Measurements from ENCODE around the gene KRTAP2-3.
"Not testable (repeated sequence)": the region's sequence is repeated elsewhere in the genome, so short reads cannot be mapped to it uniquely, and the experiment has no call there.

The KRTAP2-3 gene, protein sequence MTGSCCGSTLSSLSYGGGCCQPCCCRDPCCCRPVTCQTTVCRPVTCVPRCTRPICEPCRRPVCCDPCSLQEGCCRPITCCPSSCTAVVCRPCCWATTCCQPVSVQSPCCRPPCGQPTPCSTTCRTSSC

DNA sequence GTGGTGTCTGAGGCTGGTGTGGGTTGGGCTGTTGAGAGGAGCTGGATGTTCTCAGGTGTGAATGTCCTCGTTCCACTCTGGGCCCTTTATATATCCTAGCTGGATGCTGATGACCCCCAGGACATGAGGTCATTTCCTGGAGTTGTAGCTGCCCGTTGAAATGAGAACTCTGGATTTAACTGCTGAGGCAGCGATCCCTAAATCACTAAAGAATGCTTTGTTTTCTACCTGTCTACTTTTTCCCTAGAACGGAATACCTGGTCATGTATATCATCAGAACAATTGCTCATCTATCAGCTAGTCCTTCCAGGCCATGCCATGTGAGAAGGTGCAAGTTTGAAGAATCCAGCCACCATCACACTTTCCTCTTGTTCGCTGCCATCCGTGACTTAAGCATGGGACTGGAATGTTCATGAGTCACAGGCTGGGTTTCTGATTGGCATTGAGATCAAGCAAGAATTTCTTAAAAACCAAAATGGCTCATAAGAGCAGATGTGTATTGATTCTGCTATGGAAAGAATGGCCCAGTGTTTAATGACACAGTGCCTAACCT lies at the start of gene KRTAP2-3:
TSS of gene KRTAP2-3 (minus strand) at position 63 of the 553 bp plus-strand sequence. CDS start 64 bp downstream, outside the sequence.
- DNase-seq: no peak

DNA sequence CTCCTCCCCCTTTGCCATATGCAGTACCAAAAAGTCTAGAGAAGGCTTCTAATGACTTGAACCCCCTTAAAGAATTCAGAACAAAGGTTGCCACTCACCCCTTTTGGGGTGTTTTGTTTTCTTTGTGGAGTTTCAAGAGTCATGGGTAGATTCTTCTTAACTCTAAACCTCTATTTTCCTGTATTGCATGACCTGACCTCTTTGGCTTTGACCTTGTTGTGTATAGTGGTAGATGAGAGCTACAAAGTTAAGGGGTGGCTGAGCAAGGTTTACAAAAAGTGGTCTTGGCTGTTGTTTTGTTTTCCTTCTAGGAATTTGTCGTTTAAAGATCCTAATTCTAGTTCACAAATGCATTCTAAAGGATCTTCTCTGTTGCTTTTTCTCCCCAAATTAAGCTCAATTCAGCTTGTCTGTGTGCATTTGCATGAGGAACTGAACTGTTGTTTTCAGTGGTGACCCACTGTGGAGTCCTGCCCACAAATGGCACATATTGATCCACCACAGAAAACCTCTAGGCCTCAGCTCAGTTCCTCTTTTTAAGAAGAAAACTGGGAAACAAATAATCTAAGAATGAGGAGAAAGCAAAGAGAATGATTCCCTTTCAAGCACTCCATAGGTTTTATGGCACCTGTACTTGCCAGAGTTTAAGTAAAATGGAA lies 48.9 kb upstream of the KRTAP2-3 start:
- not testable (repeated sequence) for DNase-seq

DNA sequence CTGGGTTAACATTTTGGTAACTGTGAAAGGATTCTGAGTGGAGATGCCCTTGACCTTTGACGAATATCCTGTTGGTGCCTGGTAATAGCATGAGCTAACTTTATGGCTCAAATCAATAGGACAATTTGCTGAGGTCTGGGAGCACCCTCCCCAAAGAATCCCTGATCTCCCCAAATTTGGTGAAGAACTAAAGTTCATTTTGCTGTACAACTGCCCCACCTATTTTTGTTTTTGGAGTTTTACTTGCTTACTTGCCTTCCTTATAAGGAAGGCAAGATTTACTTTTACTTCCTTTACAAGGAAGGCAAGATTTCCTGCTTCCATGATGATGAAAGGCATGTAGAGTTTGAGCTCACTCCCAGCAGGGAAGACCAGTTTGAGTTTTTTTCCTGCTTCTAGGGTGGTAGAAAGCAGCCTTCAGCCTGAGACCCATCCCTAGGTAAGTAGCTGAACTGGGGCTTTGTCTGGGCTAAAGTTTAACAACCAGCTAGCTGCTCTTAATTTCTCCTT lies 48.1 kb upstream of the KRTAP2-3 start:
- no peak for DNase-seq

DNA sequence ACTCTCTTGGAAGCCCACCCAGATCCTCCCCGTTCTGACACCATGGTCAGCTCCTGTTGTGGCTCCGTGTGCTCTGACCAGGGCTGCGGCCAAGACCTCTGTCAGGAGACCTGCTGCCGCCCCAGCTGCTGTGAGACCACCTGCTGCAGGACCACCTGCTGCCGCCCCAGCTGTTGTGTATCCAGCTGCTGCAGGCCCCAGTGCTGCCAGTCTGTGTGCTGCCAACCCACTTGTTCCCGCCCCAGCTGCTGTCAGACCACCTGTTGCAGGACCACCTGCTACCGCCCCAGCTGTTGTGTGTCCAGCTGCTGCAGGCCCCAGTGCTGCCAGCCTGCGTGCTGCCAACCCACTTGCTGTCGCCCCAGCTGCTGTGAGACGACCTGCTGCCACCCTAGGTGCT lies 45.4 kb upstream of the KRTAP2-3 start, which contains the start of gene KRTAP4-9:
TSS of gene KRTAP4-9 (plus strand) at position 43 of the 400 bp plus-strand sequence. CDS start at position 43, 0 bp downstream.
- DNase-seq: not testable (repeated sequence)

DNA sequence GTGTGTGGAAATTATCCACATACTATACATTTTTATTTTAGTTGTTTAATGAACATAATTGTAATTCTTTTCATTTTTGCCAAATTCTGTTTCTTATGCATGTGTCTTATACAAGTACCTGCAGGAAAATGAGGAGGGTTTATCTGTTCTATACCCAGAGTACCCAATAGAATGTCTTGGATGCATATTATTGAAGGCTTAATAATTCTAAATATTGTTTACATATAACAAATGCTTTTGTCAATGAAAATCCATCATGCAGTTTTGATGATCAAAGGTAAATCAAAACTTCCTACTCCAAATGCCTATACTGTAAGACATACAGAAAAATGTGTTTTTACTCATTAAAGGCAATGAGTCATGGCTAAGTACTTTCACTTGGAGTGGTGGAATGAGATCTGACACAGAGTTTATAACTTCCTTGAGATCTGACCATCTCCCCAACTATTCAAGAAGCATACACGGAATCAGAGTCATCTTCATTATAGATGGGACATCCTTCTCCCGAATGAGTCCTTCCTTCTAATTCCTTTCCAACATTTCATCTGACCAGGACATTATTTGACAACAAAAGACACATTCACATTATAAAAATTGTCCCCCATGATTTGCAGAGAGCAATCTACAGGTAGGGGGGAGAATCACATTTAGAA lies 44.6 kb upstream of the KRTAP2-3 start:
- DNase-seq: not testable (repeated sequence)

DNA sequence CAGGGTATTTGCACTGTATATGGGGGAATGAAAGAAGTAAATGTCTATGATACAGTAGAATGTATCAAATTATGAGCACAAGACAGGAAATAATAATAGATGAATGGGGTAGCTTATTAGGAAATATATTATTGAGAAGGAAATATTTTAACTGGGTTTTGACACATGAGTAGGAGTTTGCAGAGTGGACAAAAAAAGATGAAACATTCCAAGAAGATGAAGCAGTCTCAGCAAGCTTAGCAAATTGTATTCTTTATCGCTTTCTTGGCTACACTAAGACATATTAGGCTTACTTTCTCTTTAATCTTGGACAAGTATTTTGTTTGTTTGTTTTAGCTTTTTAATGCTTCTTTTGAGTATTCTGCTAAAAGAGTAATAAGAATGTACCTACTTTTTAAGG lies 44.0 kb upstream of the KRTAP2-3 start:
- DNase-seq: no peak

DNA sequence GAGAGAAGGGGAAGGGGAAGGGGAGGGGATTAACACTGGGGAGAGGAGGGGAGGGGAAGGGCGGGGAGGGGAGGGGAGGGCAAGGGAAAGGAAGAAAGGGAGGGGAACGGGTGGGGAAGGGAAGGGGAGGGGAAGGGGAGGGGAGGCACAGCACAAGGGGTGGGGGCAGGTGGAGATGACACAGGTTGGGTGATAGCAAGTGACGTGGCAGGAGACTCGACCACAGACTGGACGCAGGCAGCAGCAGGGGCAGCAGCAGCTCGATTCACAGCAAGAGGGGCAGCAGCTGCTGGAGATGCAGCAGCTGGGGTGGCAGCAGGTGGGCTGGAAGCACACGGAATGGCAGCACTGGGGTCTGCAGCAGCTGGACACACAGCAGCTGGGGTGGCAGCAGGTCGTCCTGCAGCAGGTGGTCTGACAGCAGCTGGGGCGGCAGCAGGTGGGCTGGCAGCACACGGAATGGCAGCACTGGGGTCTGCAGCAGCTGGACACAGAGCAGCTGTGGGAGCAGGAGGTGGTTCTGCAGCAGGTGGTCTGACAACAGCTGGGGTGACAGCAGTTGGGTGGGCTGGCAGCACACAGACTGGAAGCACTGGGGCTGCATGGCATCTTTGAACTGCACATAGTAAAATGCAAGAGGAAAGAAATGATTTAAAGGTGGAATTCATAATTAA lies 41.8 kb upstream of the KRTAP2-3 start, which contains the start of gene KRTAP4-16:
TSS of gene KRTAP4-16 (minus strand) at position 624 of the 674 bp plus-strand sequence. CDS start at position 624, 0 bp downstream.
- no peak for DNase-seq

DNA sequence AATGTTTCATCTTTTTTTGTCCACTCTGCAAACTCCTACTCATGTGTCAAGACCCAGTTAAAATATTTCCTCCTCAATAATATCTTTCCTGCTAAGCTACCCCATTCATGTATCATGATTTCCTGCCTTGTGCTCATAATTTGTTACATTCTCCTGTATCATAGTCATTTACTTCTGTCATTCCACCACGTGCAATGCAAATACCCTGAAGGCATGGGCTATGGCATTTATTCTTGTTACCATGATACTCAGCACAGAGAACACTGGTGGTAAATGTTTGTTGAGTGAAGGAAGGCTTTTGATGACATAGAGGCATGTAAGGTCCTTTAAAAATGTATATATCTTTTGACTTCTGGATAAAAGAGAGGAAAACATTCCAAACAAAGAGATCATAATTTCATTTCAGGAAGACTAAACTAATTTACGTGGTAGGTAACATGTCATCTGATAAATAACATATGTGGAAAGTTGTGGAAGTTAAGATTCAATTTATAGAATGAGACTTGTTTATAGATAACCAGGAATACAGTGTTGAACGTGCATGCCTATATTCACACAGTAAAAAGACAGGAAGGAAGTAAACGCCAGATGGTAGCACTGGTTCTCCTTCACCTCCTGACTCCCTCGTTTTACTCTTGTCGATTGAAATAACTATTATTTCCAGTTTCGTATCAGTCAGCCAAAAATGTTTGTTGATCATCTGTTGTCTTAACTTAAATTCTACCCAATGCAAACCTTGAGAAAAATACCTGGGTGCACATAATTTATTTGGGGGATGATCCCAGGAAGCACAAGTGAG lies 40.0 kb upstream of the KRTAP2-3 start:
- DNase-seq: not testable (repeated sequence)

DNA sequence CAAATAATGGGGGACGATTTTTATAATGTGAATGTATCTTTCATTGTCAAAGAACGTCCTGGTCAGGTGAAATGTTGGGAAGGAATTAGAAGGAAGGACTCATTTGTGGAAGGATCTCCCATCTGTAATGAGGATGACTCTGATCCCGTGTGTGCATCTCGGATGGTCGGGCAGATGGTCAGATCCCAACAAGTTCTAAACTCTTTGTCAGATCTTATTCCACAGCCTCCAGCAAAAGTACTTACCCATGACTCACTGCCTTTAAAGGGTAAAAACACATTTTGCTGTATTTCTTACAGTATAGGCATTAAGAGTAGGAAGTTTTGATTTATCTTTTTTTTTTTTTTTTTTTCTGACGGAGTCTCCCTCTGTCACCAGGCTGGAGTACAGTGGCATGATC lies 38.6 kb upstream of the KRTAP2-3 start:
- no peak for DNase-seq

DNA sequence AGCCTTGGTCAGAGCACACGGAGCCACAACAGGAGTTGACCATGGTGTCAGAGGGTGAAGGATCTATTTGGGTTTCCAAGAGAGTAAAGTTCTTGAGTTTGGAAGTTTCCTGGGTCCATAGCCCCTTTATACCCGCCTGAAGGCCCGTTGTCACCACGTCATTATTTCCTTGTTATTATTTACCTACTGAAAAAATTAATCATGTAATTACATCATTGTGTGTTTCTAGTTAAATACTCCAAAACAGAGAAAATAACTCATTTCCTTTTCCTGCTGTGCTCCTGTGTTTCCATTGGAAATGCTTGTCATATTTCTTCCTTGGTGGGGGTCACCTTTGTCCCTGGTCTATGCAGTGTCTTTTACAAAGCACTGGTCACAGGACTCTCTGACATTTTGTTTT lies 38.1 kb upstream of the KRTAP2-3 start, which contains the start of gene KRTAP4-8:
TSS of gene KRTAP4-8 (minus strand) at position 101 of the 400 bp plus-strand sequence. CDS start at position 43, 58 bp downstream.
- DNase-seq: no peak

DNA sequence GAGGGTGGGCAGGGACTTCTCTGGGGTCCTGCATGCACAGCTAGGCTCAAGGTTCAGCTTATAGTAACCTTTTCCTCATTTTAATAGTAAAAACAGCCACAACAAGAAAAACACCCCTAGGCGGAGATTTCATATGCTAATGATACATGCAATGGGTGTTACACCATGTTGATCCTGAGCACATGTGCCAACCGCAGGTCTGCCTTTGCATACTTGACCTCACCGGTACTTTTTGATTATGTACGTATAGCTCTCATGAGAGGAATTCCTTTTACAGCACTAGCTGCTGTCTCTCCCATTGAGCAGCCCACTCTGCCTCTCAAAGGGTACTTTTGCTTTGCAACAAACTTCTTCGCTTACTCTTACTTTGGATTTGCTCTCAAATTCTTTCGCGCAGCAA lies 36.1 kb upstream of the KRTAP2-3 start:
- DNase-seq: no peak

DNA sequence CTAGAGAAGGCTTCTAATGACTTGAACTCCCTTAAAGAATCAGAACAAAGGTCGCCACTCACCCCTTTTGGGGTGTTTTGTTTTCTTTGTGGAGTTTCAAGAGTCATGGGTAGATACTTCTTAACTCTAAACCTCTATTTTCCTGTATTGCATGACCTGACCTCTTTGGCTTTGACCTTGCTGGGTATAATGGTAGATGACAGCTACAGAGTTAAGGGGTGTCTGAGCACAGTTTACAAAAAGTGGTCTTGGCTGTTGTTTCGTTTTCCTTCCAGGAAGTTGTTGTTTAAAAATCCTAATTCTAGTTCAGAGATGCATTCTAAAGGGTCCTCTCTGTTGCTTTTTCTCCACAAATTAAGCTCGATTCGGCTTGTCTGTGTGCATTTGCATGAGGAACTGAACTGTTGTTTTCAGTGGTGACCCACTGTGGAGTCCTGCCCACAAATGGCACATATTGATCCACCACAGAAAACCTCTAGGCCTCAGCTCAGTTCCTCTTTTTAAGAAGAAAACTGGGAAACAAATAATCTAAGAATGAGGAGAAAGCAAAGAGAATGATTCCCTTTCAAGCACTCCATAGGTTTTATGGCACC lies 28.9 kb upstream of the KRTAP2-3 start:
- not testable (repeated sequence) for DNase-seq

DNA sequence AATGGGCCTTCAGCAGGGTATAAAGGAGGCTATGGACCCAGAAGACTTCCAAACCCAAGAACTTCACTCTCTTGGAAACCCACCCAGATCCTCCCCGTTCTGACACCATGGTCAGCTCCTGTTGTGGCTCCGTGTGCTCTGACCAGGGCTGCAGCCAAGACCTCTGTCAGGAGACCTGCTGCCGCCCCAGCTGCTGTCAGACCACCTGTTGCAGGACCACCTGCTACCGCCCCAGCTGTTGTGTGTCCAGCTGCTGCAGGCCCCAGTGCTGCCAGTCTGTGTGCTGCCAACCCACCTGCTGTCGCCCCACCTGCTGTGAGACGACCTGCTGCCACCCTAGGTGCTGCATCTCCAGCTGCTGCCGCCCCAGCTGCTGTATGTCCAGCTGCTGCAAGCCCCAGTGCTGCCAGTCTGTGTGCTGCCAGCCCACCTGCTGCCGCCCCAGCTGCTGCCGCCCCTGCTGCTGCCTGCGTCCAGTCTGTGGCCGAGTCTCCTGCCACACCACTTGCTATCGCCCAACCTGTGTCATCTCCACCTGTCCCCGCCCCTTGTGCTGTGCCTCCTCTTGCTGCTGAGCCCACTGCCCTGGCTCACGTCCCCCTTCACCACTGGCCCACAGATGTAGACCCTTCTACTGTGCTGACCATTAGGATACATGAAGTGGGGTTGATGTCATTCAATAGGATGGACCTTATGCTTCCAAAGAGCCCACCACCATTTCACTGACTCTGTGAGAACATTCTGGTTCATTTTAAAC lies 24.4 kb upstream of the KRTAP2-3 start, which contains the start of gene KRTAP4-7:
TSS of gene KRTAP4-7 (plus strand) at position 51 of the 757 bp plus-strand sequence. CDS start at position 108, 57 bp downstream.
- not testable (repeated sequence) for DNase-seq

DNA sequence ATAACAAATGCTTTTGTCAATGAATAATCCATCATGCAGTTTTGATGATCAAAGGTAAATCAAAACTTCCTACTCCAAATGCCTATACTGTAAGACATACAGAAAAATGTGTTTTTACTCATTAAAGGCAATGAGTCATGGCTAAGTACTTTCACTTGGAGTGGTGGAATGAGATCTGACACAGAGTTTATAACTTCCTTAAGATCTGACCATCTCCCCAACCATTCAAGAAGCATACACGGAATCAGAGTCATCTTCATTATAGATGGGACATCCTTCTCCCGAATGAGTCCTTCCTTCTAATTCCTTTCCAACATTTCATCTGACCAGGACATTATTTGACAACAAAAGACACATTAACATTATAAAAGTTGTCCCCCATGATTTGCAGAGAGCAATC lies 23.5 kb upstream of the KRTAP2-3 start:
- not testable (repeated sequence) for DNase-seq

DNA sequence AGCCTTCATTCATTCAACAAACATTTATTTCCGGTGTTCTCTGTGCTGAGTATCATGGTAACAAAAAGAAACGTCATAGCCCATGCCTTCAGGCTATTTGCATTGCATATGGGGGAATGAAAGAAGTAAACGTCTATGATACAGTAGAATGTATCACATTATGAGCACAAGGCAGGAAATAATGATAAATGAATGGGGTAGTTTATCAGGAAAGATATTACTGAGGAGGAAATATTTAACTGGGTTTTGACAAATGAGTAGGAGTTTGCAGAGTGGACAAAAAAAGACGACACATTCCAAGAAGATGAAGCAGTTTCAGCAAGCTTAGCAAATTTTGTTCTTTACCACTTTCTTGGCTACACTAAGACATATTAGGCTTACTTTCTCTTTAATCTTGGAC lies 22.7 kb upstream of the KRTAP2-3 start:
- no peak for DNase-seq

DNA sequence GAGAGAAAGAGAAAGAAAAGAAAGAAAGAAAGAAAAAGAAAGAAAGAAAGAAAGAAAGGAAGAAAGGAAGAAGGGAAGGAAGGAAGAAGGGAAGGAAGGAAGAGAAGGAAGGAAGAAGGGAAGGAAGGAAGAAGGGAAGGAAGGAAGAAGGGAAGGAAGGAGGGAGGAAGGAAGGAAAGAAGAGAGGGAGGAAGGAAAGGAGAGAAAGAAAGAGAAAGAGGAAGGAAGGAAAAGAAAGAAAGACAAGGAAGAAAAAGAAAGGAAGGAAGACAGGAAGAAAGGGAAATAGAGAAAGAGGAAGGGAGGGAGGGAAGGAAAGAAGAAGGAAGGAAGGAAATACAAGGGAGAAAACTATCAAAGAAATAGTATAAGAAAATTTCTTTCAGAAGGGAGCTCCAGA lies 16.9 kb upstream of the KRTAP2-3 start:
- no peak for DNase-seq

DNA sequence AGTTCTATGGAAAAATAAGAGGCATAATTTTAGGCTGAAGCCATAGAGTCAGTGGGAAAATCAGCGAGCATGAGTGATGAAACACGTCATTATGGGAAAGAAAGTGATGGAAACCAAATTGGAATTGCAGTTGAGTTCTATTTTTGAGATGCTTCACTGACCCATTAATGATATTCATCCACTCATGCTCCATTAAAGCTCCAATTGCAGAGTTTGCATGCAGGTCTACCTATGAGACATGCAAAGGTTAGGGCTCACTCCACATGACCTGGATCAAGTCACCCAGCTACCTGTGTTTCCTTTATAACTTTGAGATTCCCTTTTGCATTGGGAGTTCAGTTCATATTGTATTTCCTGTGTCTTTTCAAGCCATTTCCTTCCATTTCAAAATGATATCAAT lies 13.8 kb upstream of the KRTAP2-3 start:
- no peak for DNase-seq

DNA sequence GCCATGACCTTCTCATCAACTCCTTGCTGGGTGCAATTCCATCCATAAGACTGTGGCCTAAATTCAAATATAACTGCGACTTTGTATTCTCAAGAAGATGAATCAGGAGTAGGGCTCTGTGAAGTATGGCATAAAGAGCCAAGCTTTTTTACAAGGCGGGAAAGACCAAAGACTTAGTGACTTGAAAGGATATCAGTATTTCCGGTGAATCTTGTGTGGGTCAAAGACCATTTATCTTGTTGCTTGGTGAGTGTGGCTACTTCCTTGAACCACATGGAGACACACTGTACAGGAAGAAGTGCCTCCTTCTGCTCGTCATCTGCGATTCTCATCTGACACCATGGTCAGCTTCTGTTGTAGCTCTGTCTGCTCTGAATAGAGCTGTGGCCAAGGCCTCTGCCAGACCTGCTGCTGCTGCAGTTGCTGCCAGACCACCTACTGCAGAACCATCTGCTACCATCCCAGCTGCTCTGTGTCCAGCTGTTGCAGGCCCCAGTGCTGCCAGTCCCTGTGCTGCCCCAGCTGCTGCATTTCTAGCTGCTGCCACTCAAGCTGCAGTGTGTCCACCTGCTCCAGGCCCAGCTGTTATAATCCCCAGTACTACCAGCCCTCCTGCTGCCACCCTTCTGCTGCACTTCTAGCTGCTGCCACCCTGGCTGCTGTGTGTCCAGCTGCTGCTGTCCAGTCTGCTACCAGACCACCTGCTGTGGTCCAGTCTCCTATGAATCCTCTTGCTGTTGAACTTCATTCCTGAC lies 11.9 kb upstream of the KRTAP2-3 start:
- DNase-seq: no peak

DNA sequence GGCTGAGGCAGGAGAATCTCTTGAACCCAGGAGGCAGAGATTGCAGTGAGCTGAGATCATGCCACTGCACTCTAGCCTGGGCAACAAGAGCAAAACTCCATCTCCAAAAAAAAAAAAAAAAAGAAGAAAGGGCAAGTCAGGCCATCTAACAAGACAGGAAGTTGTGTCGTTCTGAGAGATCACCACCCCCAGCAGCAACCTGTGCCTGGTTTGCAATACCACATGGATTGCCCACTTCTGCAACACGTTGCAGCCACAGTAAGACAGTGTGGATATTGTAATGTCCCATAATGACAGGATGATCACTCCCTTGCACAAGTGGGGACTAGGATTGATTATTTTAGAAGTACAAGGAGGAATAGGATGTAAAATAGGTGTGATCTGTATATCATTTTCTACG lies 9.1 kb upstream of the KRTAP2-3 start:
- DNase-seq: no peak

DNA sequence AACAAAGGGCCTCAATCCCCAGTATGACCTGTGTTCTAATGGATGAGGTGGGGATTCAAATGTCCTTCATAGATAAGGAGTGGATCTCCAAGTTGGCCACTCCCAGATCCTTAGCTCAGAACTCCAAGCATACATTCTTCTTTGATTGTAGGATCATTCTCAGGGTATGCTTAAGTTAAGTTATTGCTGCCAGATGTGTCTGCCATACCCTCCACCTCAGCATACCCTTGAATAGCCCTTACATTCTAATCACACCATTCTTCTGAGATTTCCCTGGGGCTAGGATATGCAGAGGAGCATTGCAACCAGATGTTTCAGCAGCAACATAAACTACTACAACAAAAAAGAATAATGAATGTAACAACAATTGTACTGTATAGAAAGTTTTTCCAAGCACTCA lies 7.4 kb upstream of the KRTAP2-3 start:
- DNase-seq: no peak

All from NCI-H2107 (cell line).